K562 (cell line): ENCODE data around the gene HLA-DOB. TPM values are rescaled to one million over a fixed set of nuclear protein-coding genes. Genes with fewer than 3 reads are reported as not detected.

ENCODE experiments used
- BCOR ChIP-seq: fragments of 450-650 bp; IDR thresholded peaks from 2 replicates; pipeline ENCODE4 v1.6.1; 2016
- BMI1 ChIP-seq: fragments of 150-350 bp; IDR thresholded peaks from 2 replicates; pipeline ENCODE4 v1.6.1; 2014; ENCODE audit warnings: low read length
- CBX5 ChIP-seq: IDR thresholded peaks from 2 replicates; pipeline ENCODE4 v1.6.1; 2014; ENCODE audit warnings: low read depth, borderline replicate concordance
- CHD2 ChIP-seq: IDR thresholded peaks from 2 replicates; pipeline ENCODE4 v1.6.1; 2011; ENCODE audit warnings: low read depth, low read length
- CXXC5 ChIP-seq: fragments of 250-450 bp; sonication (Bioruptor Pico); IDR thresholded peaks from 2 replicates; pipeline ENCODE4 v1.8.0; 2022; ENCODE audit warnings: inconsistent platforms, mild to moderate bottlenecking, moderate library complexity
- DDX20 ChIP-seq: fragments of 450-650 bp; IDR thresholded peaks from 2 replicates; pipeline ENCODE4 v1.6.1; 2016; ENCODE audit warnings: missing genetic modification characterization, low read depth, mild to moderate bottlenecking, missing compliant biosample characterization, moderate library complexity
- KDM1A ChIP-seq, 2 experiments: fragments of 450-650 bp; IDR thresholded peaks; 2 replicates each; pipeline ENCODE4 v1.6.1; 2016; ENCODE audit warnings: mild to moderate bottlenecking in 2 of 2
- KLF1 ChIP-seq: fragments of 450-650 bp; IDR thresholded peaks from 2 replicates; pipeline ENCODE4 v1.6.1; 2016; ENCODE audit warnings: missing genetic modification characterization, missing compliant biosample characterization
- MCM3 ChIP-seq: fragments of 450-650 bp; IDR thresholded peaks from 2 replicates; pipeline ENCODE4 v1.6.1; 2016
- POLR2A ChIP-seq: fragments of 450-650 bp; conservative IDR thresholded peaks from 2 replicates; pipeline ENCODE4 v1.6.1; 2016
- RUNX1 ChIP-seq: sonication (generic); IDR thresholded peaks from 2 replicates; pipeline ENCODE4 v1.6.1; 2016; ENCODE audit warnings: antibody characterized with exemption, low read depth
- SETDB1 ChIP-seq: IDR thresholded peaks from one replicate; pipeline ENCODE4 v1.6.1; 2012; ENCODE audit warnings: low read length, control low read depth, inconsistent platforms
- SRSF7 ChIP-seq: fragments of 200-400 bp; formaldehyde crosslinking; optimal IDR thresholded peaks from 2 replicates; pipeline ENCODE3; 2017; ENCODE audit warnings: mild to moderate bottlenecking, low read depth, low read length
- ZC3H11A ChIP-seq: IDR thresholded peaks from 2 replicates; pipeline ENCODE4 v1.6.1; 2012; ENCODE audit warnings: low read depth, low read length, improper control_type of control experiment
- ZNF197 ChIP-seq: fragments of 200-800 bp; sonication (Bioruptor generic); IDR thresholded peaks from 2 replicates; pipeline ENCODE4 v1.6.1; 2016; ENCODE audit warnings: low read depth, missing genetic modification characterization, missing compliant biosample characterization
- ZNF324 ChIP-seq: fragments of 250-450 bp; sonication (Bioruptor Pico); IDR thresholded peaks from 2 replicates; pipeline ENCODE4 v1.4.0; 2020; ENCODE audit warnings: mild to moderate bottlenecking
- ZNF518B ChIP-seq: fragments of 250-450 bp; sonication (Bioruptor Pico); IDR thresholded peaks from 2 replicates; pipeline ENCODE4 v1.5.0; 2021; ENCODE audit warnings: mild to moderate bottlenecking, moderate library complexity
- ZNF551 ChIP-seq: fragments of 250-450 bp; sonication (Bioruptor Pico); IDR thresholded peaks from 2 replicates; pipeline ENCODE4 v1.5.0; 2021; ENCODE audit warnings: mild to moderate bottlenecking, moderate library complexity
- ZNF740 ChIP-seq, 3 experiments: fragments of 200-800 bp in 1 of 3; sonication (Bioruptor generic) in 1 of 3; sonication (generic) in 1 of 3; formaldehyde crosslinking in 1 of 3; IDR thresholded peaks; 2 replicates each; pipeline versions ENCODE4 v1.6.1 to v1.8.0; 2016 to 2022; ENCODE audit warnings: mild to moderate bottlenecking in 2 of 3, missing compliant biosample characterization in 2 of 3, missing genetic modification characterization in 2 of 3, missing genetic modification reagents in 1 of 3
- polyA plus RNA-seq, 8 experiments: library from polyadenylated mRNA; depleted of rRNA in 4 of 8; stranded (reverse) in 5 of 8; unstranded in 3 of 8; fragments of >200 nt; fragmentation: Nextera tagmentation in 2 of 8; fragmentation: Illumina TruSeq in 1 of 8; extraction: Ambion mirVana in 2 of 8; extraction: Trizol in 1 of 8; gene quantifications; 2 replicates each; pipeline versions ENCODE4 v1.2.1 to v1.2.3, GENCODE V29; 2011 to 2014; ENCODE audit warnings: inconsistent platforms in 1 of 8, missing spikeins in 1 of 8
- total RNA-seq, 7 experiments: library from RNA; depleted of rRNA in 6 of 7; stranded (reverse); fragments of >200 nt in 6 of 7; fragmentation: Illumina TruSeq in 2 of 7; extraction: Trizol in 2 of 7; gene quantifications; 2 replicates each; pipeline versions ENCODE4 v1.2.1 to v1.2.3, GENCODE V29; 2011 to 2021; ENCODE audit warnings: low replicate concordance in 1 of 7
- TF ChIP-seq, protein P1 (sequence below): sonication (generic); formaldehyde crosslinking; IDR thresholded peaks from 2 replicates; pipeline ENCODE4 v1.8.0; 2022; ENCODE audit warnings: mild to moderate bottlenecking, missing genetic modification reagents
- TF ChIP-seq, protein P2 (sequence below), 2 experiments: fragments of 450-650 bp; conservative IDR thresholded peaks; 2 replicates each; pipeline ENCODE4 v1.6.1; 2017; ENCODE audit warnings: mild to moderate bottlenecking in 2 of 2, moderate library complexity in 2 of 2

The HLA-DOB gene
- total and polyA plus RNA-seq, 9 of the 15 experiments (the other 6 are each of a cell fraction or from before 2014, with no cell fraction given), result 1.2 to 4.0 (median 2.5) TPM

- TF ChIP-seq, protein P1, sequence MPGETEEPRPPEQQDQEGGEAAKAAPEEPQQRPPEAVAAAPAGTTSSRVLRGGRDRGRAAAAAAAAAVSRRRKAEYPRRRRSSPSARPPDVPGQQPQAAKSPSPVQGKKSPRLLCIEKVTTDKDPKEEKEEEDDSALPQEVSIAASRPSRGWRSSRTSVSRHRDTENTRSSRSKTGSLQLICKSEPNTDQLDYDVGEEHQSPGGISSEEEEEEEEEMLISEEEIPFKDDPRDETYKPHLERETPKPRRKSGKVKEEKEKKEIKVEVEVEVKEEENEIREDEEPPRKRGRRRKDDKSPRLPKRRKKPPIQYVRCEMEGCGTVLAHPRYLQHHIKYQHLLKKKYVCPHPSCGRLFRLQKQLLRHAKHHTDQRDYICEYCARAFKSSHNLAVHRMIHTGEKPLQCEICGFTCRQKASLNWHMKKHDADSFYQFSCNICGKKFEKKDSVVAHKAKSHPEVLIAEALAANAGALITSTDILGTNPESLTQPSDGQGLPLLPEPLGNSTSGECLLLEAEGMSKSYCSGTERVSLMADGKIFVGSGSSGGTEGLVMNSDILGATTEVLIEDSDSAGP (CRISPR knock-in tag), result no peak
- no peak for TF ChIP-seq ZNF551
- no peak for TF ChIP-seq ZNF518B
- no peak for TF ChIP-seq ZNF197 (CRISPR knock-in tag)
- TF ChIP-seq KDM1A (IDR thresholded peaks at IDR 0.05), result no peak
- TF ChIP-seq KLF1 (tag), result peak; percentile 94; the same call in 1 of the 2 replicates
- no peak for TF ChIP-seq ZC3H11A
- TF ChIP-seq BMI1, result no peak
- TF ChIP-seq, protein P2, sequence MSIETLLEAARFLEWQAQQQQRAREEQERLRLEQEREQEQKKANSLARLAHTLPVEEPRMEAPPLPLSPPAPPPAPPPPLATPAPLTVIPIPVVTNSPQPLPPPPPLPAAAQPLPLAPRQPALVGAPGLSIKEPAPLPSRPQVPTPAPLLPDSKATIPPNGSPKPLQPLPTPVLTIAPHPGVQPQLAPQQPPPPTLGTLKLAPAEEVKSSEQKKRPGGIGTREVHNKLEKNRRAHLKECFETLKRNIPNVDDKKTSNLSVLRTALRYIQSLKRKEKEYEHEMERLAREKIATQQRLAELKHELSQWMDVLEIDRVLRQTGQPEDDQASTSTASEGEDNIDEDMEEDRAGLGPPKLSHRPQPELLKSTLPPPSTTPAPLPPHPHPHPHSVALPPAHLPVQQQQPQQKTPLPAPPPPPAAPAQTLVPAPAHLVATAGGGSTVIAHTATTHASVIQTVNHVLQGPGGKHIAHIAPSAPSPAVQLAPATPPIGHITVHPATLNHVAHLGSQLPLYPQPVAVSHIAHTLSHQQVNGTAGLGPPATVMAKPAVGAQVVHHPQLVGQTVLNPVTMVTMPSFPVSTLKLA (conservative IDR thresholded peaks at IDR 0.05), result peak; percentile 85 to 93
- TF ChIP-seq CBX5, result peak; percentile 64; the same call in 1 of the 2 replicates
- no peak for TF ChIP-seq DDX20 (tag)
- no peak for TF ChIP-seq SRSF7
- peak; percentile 75 for TF ChIP-seq BCOR
- TF ChIP-seq POLR2A, result no peak; the same call in 1 of the 2 replicates
- TF ChIP-seq SETDB1, result peak; percentile 69
- TF ChIP-seq ZNF740 (CRISPR knock-in tag; IDR thresholded peaks at IDR 0.05), result no peak
- TF ChIP-seq ZNF740 (tag; IDR thresholded peaks at IDR 0.05), result no peak
- TF ChIP-seq CXXC5 (CRISPR knock-in tag), result peak; percentile 96
- TF ChIP-seq CHD2, result no peak
- no peak for TF ChIP-seq ZNF324 (CRISPR knock-in tag)
- TF ChIP-seq MCM3, result no peak
- TF ChIP-seq RUNX1, result no peak
Measured at GRCh38 chr6:32853541-32854375, 37.0 kb upstream of the HLA-DOB start, which contains the start of the genes PSMB9 and TAP1 (continued).
